Kidney epithelial cell (primary cell): Measurements from ENCODE around the gene PPP1R16B. TPM values are rescaled to one million over a fixed set of nuclear protein-coding genes. Genes with fewer than 3 reads are reported as not detected.

Source experiments
- DNase-seq: peaks from one replicate; pipeline ENCODE4 v3.0.0-alpha.2; 2010; ENCODE audit warnings: low read depth
- H3K27me3 ChIP-seq: 2 replicates; pipeline ENCODE4 v1.6.0; 2011; ENCODE audit warnings: low read length; ENCODE audit not compliant: control insufficient read depth, insufficient read depth
- H3K36me3 ChIP-seq: 2 replicates; pipeline ENCODE4 v1.5.1; 2011; ENCODE audit warnings: low read length; ENCODE audit not compliant: control insufficient read depth, insufficient read depth
- H3K4me3 ChIP-seq: 2 replicates; pipeline ENCODE4 v1.5.1; 2011; ENCODE audit warnings: low read depth, mild to moderate bottlenecking, control low read depth, low read length
- CTCF ChIP-seq: IDR thresholded peaks from 2 replicates; pipeline ENCODE4 v1.5.1; 2011; ENCODE audit warnings: mild to moderate bottlenecking, moderate library complexity, low read length, control low read depth, inconsistent platforms; ENCODE audit not compliant: insufficient read depth, poor library complexity, severe bottlenecking
- total RNA-seq: library from RNA; depleted of rRNA; stranded (reverse); fragments of >200 nt; gene quantifications from 2 replicates; pipeline ENCODE4 v1.2.3, GENCODE V29; 2015

Gene PPP1R16B
- total RNA-seq, 1 donor from 2014 or later: 0.13 TPM

GRCh38 chr20:38861071-38861401 lies 55.5 kb downstream of the PPP1R16B start:
- Histone ChIP-seq H3K27me3 (no peaks in the 10 kb centered on the region), H3K4me3 (no peak overlapping the region), H3K36me3 (no peaks in the 10 kb centered on the region)
- no peak for DNase-seq
- TF ChIP-seq CTCF: no peak

- Histone ChIP-seq H3K4me3 (no peak overlapping the region), H3K36me3 (no peaks in the 10 kb centered on the region), H3K27me3 (no peaks in the 10 kb centered on the region)
- TF ChIP-seq CTCF: no peak
- no peak for DNase-seq
Measured at GRCh38 chr20:38862226-38862625, 56.7 kb downstream of the PPP1R16B start.

GRCh38 chr20:38863024-38863851 lies 57.7 kb downstream of the PPP1R16B start:
- Histone ChIP-seq H3K27me3 (no peaks in the 10 kb centered on the region), H3K36me3 (no peaks in the 10 kb centered on the region), H3K4me3 (no peak overlapping the region)
- TF ChIP-seq CTCF: no peak
- no peak for DNase-seq

GRCh38 chr20:38864662-38865061 lies 59.2 kb downstream of the PPP1R16B start:
- DNase-seq: no peak
- TF ChIP-seq CTCF: no peak
- H3K36me3 ChIP-seq: no peaks in the 10 kb centered on the region
- H3K4me3 ChIP-seq: no peak overlapping the region
- H3K27me3 ChIP-seq: no peaks in the 10 kb centered on the region

- H3K27me3 ChIP-seq: peaks cover 3% of the 10 kb centered on the region
- H3K4me3 ChIP-seq: no peak overlapping the region
- DNase-seq: no peak
- no peak for TF ChIP-seq CTCF
- no peaks in the 10 kb centered on the region for H3K36me3 ChIP-seq
Measured at GRCh38 chr20:38866265-38867061, 61.0 kb downstream of the PPP1R16B start.
